ENCODE results near the gene CIBAR2. TPM values are rescaled to one million over a fixed set of nuclear protein-coding genes. Genes with fewer than 3 reads are reported as not detected.

Gene CIBAR2
- total and polyA plus RNA-seq, 9 of the 15 experiments (the other 6 are each of a cell fraction or from before 2014, with no cell fraction given): not detected

DNA sequence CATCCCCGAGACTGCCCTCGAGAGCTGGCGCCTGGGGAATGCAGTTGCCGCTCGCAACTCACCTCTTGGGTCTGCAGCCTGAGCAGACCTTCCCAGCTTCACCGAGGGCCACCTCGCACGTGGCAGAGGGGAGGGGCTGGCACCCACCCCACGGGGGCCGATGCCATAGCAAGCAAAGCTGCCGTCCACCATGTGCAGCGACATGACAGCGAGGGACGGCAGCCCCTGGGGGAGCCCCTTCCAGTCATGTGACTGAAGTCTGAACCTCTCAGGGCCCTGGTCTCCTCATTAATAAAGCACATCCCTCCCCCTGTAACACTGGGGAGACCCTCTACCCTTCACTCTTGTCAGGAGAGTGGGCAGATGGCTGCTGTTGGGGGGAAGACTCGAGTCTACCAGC lies 30.5 kb downstream of the CIBAR2 start:
- TF ChIP-seq MEF2D (tag; conservative IDR thresholded peaks at IDR 0.05; ENCODE audit: low read depth) (no peak), FOXP1 (CRISPR knock-in tag; IDR thresholded peaks at IDR 0.05) (no peak), IRF1 (CRISPR knock-in tag; IDR thresholded peaks at IDR 0.05; ENCODE audit: borderline replicate concordance) (no peak), RAD21 (CRISPR knock-in tag; conservative IDR thresholded peaks at IDR 0.05 in 1 of 2, IDR thresholded peaks at IDR 0.05 in 1 of 2) (no peak), ZNF121 (CRISPR knock-in tag; conservative IDR thresholded peaks at IDR 0.05) (no peak), FOXK2 (conservative IDR thresholded peaks at IDR 0.05 in 1 of 2, IDR thresholded peaks at IDR 0.05 in 1 of 2; ENCODE audit: low read depth in 2 of 2) (no peak), FIP1L1 (IDR thresholded peaks at IDR 0.05; ENCODE audit: low read depth, low read length, poor library complexity, severe bottlenecking) (no peak), ZBTB17 (CRISPR knock-in tag; IDR thresholded peaks at IDR 0.05) (no peak), CBX8 (IDR thresholded peaks at IDR 0.05; ENCODE audit: borderline replicate concordance, extremely low read depth, low read depth, low read length, poor library complexity, severe bottlenecking) (no peak), TEAD1 (CRISPR knock-in tag; IDR thresholded peaks at IDR 0.05) (no peak), ZNF717 (CRISPR knock-in tag; IDR thresholded peaks at IDR 0.05) (no peak), KLF13 (tag; IDR thresholded peaks at IDR 0.05; ENCODE audit: borderline replicate concordance, low read depth) (no peak), POLR2G (IDR thresholded peaks at IDR 0.05; ENCODE audit: low read depth, low read length) (peak; percentile 68)
- TF ChIP-seq, protein P1, sequence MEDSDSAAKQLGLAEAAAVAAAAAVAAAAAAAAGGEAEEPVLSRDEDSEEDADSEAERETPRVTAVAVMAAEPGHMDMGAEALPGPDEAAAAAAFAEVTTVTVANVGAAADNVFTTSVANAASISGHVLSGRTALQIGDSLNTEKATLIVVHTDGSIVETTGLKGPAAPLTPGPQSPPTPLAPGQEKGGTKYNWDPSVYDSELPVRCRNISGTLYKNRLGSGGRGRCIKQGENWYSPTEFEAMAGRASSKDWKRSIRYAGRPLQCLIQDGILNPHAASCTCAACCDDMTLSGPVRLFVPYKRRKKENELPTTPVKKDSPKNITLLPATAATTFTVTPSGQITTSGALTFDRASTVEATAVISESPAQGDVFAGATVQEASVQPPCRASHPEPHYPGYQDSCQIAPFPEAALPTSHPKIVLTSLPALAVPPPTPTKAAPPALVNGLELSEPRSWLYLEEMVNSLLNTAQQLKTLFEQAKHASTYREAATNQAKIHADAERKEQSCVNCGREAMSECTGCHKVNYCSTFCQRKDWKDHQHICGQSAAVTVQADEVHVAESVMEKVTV (CRISPR knock-in tag; IDR thresholded peaks at IDR 0.05): no peak
- TF ChIP-seq, protein P2, sequence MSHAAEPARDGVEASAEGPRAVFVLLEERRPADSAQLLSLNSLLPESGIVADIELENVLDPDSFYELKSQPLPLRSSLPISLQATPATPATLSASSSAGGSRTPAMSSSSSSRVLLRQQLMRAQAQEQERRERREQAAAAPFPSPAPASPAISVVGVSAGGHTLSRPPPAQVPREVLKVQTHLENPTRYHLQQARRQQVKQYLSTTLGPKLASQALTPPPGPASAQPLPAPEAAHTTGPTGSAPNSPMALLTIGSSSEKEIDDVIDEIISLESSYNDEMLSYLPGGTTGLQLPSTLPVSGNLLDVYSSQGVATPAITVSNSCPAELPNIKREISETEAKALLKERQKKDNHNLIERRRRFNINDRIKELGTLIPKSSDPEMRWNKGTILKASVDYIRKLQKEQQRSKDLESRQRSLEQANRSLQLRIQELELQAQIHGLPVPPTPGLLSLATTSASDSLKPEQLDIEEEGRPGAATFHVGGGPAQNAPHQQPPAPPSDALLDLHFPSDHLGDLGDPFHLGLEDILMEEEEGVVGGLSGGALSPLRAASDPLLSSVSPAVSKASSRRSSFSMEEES (CRISPR knock-in tag; IDR thresholded peaks at IDR 0.05): peak; percentile 64
- H3K27me3 ChIP-seq (ENCODE audit: control insufficient read depth in 2 of 2, insufficient read depth in 2 of 2, low read length in 2 of 2): no peaks in the 10 kb centered on the region
- intact Hi-C loops (cut with micrococcal nuclease): loop anchor here (10.0 kb wide), 1 partner anchor 457 kb away; no protein-coding TSS in a partner anchor

More for the DNA sequence above, 30.5 kb downstream of the CIBAR2 start:
- ChIA-PET POLR2A (interaction anchor here (1.1 kb wide), 1 partner anchor 8 kb away, joined by 3 read pairs; no protein-coding TSS in a partner anchor), CTCF (ENCODE audit: low intra/inter-chr PET ratio) (no interaction called here)
- H4K20me1 ChIP-seq (replicated peaks; ENCODE audit: control insufficient read depth, insufficient read depth, low read length): no peaks in the 10 kb centered on the region; the same call in 1 of the 2 replicates
- no peaks in the 10 kb centered on the region for H3K79me2 ChIP-seq (ENCODE audit: control insufficient read depth, insufficient read depth, low read length)
- peaks cover 24% of the 10 kb centered on the region; the same call in 1 of the 3 replicates for H3K36me3 ChIP-seq (ENCODE audit: control insufficient read depth, insufficient read depth, low read length)
- H3K4me3 ChIP-seq: no peak overlapping the region
- H3K9ac ChIP-seq (ENCODE audit: insufficient read depth in 1 of 2, low read depth in 2 of 2, low read length in 2 of 2): 0 out of 4 replicates have a peak overlapping the region, but pooled peaks of 1 of the 2 experiments have one; percentile 48
- H3K4me1 ChIP-seq (replicated peaks in 1 of 2; ENCODE audit: control insufficient read depth in 2 of 2, insufficient read depth in 2 of 2, low read length in 2 of 2): peaks cover 0 to 36% of the 10 kb centered on the region in 2 experiments; a peak in 2 of 5 replicates
- no peak for DNase-seq (ENCODE audit: extremely low read depth in 1 of 4, low spot score in 3 of 4)
- no peak for ATAC-seq
- no peak overlapping the region for H2AFZ ChIP-seq (ENCODE audit: low read depth, low read length)
- H3K4me2 ChIP-seq (ENCODE audit: insufficient read depth, low read length): no peak overlapping the region
- no peak overlapping the region for H3K27ac ChIP-seq (ENCODE audit: extremely low read depth, low read depth, low read length)
- in situ Hi-C loops (cut with MboI): no loop called here
- BruUV-seq (replicated peaks): no TSS peak
- 64% methylated on average over 15 of the region's 15 CpGs for WGBS (ENCODE audit: insufficient coverage, low coverage, missing lambda C conversion rate)
- no peak for FAIRE-seq
- H3K9me1 ChIP-seq (ENCODE audit: control insufficient read depth, insufficient read depth, low read length): no peaks in the 10 kb centered on the region
- H3K9me3 ChIP-seq (replicated peaks; ENCODE audit: control insufficient read depth, insufficient read depth, low read depth, low read length): no peaks in the 10 kb centered on the region

Data from K562 (cell line).